GM21447 (cell line): Measurements from ENCODE around the gene ACOXL.

Source experiments
- ATAC-seq: cut with Tn5 transposase; IDR thresholded peaks from one replicate; pipeline ENCODE4 v1.9.1; 2021; ENCODE audit not compliant: unreplicated experiment

Gene ACOXL

DNA sequence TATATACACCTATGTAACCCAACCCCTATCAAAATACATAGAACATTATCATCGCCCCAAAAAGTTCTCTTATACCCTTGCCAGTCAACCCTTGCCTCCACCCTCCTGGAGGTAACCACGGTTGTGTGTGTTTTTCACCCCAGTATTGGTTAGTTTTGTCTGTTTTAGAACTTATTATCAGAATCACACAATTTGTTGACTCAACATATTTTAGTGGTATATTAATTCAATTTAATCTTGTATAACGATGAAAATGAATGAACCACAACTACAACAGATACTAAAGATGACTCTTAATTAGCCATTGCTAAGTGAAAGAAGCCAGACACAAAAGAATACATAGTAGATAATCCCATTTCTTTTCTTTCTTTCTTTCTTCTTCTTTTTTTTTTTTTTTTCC, 19.3 kb downstream of the ACOXL start:
- ATAC-seq: no peak

DNA sequence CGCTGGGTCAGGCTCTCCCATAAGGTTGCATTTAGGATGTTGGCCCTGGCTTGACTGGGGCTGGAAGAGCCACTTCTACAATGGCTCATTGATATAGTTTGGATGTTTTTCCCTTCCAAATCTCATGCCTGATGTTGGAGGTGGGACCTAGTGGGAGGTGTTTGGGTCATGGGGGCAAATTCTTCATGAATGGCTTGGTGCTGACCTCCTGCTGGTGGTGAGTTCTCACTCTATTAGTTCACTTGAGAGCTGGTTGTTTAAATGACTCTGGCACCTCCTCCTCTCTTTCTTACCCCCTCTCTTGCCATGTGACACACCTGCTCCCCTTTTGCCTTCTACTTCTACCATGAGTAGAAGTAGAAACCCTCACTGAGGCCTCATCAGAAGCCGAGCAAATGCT, 20.5 kb downstream of the ACOXL start:
- ATAC-seq: no peak

DNA sequence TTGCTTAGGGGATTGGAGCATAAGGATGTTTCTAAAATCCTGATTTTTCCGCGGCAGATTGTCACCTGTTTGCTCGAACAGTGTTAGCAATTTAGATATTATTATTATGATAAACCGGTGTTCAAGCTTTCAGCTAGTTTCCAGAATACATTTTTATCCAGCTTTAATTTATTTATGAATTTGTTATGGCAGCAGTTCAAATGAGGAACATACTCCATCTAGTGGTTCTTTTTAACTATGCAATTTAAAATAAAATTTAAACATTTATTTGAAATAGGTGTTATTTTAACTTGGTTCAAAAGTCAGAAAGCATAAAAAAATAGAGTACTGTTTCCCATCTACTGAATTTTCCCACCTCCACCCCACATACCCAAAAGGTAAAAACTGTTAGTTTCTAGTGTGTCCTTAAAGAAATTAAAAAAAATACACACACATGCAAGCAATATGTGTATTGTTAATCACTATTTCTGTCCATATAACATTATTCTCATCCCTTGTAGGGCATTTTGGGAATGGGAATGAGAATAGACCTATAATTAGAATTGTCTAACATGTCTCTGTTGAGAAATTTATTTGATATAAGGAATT, 23.2 kb downstream of the ACOXL start:
- no peak for ATAC-seq

DNA sequence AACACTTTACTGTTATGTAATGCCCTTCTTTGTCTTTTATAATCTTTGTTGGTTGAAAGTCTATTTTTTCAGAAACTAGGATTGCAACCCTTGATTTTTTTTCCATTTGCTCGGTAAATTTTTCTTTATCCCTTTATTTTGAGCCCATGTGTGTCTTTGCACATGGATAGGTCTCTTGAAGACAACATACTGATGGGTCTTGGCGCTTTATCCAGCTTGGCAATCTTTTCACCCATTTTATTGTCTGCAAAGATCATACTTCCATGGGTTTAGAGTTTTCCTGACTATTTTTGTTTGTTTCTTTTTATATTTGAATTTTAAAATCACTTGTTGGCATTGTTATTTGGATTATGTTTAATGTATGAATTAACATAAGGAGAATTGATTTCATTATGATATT, 27.0 kb downstream of the ACOXL start:
- no peak for ATAC-seq

DNA sequence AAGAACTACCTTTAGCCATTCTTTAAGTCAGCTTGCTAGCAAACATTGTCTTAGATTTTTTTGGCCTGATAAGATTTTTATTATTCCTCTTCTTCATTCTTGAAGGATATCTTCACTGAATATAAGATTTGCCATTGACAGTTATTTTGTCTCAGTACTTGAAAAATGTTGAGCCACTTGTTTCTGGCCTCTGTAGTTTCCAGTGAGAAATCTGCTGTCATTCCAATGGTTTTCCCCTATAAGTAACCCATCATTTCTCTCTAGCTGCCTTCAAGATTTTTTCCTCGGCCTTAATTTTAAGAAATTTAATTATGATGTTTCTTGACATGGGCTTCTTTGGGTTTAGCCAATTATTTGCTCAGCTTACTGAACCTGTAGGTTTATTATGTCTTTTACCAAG, 32.6 kb downstream of the ACOXL start:
- ATAC-seq: no peak

DNA sequence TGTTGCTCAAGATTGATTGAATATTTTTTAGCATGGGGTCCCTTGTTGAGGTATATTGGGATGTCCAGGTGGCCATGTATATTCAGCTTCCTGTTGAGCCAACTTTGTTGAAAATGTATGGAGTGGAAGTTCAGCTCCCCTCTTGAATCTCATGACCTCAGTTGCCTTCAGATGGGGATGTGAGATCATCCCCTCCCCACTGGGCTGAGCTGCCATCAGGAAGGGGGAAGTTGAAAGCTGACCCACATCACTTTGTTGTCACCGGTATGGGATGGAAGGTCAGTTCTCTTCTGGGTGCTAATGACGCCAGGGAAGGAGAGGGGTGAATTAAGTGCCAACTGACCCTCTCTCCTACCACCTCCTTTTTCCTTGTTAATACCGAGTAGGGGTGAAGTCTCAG, 33.9 kb downstream of the ACOXL start:
- no peak for ATAC-seq

DNA sequence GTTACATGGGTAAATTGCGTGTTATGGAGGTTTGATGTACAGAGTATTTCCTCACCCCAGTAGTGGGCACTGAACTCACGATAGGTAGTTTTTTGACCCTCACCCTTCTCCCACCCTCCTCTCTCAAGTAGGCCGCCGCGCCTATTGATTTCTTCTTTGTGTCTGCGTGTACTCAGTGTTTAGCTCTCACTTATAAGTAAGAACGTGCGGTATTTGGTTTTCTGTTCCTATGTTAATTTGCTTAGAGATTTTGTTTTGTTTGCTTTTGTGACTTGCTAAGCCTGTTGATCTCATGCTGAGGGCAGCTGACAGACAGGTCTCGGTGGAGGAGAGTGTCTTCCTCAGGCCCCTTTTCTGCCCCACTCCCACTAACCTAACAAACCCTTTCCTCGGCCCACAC, 36.2 kb downstream of the ACOXL start:
- no peak for ATAC-seq

DNA sequence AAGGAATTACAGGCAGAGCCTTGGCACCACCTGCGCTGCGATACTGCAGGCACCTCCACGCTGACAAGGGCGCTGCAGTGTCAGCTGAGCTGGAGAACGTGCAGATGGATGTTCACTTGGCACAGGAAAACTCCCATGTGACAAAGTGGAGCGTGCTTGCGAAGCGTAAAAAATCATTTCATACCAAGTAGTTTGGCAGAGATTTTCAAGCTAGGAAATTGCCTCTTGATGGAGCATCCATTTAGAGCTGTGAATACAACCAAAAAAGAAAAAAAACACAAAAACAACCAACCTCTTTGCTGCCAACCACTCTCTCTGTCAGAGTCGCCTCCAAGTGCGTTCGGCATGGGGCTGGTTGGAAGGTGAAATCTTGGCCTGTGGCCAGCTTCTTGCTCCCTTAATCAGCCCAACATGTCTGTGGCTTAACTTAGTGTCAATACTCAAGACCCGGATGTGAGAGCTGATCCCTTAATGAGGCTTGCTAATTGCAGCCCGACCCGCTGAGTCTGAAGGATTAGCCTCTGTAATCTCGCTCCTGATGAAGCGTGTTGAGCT, 38.1 kb downstream of the ACOXL start:
- no peak for ATAC-seq

DNA sequence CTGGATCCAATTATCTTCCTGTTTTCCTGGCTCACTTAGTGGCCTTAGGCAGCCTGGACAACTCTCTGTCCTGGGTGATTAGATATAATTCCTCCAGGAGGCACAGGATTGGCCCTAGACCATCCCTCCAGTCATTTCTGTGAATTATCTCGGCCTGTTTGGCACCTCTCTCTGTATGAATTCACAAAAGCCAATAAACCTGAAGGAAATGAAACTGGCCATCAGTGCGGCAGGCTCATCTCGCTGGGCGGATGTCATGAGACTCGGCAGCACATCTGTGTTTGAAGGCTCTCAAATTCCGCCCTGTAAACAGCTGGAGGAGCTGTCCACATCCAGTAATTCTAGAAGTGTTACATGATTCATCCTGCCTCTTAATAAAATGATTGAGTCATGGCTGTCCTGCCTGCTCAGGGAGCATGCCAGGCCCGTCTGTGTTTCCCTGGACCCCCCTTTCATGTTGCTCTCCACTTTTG, 38.6 kb downstream of the ACOXL start:
- no peak for ATAC-seq

DNA sequence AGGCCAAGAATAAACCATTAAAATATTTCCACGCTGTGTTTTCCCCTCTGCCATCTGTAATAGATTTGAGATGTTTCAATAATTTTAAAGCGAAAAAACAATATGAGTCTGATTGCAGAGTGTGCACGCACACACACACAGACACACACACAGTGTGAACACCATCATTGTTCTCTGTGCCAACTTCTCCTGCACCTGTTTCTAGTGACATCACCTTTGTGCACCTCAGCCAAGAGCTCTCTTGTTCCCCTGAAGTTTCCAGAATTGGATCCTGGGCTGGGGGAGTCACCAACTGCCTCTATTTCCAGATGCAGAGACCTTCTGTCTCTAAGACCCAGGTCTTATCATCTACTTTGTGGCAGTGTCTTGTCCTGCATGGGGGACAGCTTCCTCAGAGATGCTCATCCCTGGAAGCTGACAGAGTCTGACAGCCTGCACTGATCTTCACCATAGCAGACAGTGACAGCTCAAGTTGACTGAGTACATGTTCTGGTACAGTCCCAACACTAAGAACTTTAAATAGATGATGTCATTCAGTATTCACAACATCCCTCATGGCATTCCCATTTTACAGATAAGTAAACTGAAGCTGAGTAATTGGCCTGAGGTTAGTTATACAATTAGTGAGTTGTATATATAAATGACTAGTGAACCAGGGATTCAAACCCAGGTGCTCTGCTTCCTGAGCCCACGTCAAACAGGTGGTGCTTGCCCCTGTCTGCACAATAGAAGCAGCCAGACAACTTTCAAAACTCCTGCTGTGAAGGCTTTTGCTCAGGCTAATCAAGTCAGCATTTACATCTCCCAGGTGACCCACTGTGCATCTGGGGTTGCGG, 39.4 kb downstream of the ACOXL start:
- no peak for ATAC-seq

DNA sequence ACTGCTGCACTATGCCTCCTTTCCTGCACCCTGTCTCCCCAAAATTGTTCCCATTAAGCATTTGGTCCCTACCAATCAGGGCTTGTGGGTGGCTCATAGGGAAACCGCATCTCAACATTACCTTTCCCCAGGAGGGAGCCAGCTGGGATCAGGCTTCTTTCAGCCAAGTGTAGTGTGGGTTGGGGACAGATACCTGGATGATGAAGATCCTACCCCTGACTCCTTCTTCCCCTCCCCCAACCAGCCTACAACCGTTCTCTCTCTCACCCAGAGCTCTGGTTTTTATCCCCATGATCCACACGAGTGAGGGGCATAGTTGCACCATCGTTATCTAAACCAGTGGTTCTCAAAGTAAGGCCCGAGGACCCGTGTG, 40.0 kb downstream of the ACOXL start:
- ATAC-seq: no peak

DNA sequence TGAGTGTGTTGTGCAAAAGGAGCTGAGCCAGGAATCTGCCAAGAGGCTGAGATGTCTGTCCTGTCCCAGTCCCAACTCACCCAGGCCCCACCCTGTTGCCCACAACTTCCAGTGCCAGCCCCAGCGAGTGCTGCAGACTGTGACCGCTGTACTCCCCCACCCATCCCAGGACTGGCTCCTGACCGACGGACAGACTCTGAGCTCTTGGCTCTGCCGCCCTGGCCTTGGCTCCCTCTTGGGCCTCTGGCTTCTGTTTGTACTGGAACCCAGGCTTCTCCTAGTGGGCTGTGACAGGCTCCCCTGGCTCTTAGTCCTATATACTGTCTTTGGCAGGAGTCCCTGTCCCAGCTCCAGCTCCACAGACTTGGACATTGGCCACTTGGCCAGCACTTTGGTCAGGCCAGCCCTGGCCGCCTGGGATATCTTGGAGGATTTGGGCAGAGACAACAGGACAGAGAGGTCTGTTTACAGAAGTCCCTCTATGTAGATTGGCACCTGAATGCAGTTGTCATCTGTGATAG, 41.1 kb downstream of the ACOXL start:
- ATAC-seq: no peak

DNA sequence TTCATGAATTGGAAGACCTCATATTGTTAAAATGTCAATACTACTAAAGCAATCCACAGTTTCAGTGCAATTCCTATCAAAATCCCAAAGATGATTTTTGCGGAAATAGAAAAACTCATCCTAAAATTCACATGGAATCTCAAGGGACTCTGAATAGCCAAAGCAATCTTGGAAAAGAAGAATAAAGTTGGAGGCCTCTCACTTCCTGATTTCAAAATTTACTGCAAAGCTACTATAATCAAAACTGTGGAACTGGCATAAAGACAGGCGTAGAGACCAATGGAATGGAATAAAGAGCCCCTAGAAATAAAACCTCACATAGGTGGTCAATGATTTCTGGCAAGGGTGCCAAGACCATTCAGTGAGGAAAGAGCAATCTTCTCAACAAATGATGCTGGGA, 42.3 kb downstream of the ACOXL start:
- ATAC-seq: no peak

DNA sequence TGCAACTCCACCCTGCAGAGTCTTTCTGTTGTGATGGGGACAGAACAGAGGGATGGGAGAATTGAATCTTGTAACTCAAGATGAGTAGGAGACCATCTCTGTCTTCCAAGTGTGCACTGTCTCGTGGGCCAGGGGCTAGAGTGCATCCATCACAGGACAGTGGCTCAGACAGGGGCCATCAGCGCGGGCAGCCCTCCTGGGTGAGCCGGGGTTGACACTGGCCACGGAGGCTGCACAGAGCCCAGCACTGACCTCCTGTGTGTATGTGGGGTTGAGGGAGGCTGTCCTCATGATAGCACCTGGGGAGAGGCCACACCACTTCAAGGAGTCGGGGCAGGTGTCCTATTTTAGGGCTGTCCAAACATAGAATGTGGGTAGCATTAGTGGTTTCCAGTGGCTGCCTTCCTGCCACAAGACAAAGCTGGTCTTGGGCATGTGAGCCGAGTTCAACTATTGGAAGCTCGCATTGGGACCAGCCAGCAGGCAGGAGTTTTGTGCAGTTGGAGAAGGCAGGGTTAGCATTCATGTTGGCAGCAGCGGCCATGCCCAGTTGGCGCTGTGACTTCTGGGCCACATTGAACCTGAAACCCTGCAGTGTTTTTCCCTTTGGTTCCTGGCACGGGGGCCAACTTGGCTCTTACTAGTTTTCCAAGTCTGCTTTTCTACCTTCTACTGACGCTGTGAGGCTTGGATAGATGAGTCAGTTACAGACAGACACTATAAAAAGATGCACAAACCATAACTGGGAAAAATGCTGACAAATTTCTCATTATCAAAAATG, 45.3 kb downstream of the ACOXL start:
- ATAC-seq: no peak

DNA sequence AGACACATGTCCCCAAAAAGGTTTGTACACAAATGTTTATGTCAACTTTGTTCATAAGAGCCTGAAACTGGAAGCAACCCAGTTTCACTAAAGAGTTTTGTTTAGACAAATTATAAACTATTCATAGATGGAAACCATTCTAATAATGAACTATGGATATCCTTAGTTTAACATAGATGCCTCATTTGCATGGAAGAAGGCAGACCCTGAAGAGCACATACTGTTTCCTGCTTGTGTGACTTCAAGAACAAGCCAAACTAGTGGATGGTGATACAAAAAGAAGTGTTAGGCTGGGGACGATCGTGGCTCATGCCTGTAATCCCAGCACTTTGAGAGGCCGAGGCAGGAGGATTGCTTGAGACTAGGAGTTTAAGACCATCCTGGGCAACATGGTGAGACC, 48.1 kb downstream of the ACOXL start:
- peak; percentile 65 for ATAC-seq

DNA sequence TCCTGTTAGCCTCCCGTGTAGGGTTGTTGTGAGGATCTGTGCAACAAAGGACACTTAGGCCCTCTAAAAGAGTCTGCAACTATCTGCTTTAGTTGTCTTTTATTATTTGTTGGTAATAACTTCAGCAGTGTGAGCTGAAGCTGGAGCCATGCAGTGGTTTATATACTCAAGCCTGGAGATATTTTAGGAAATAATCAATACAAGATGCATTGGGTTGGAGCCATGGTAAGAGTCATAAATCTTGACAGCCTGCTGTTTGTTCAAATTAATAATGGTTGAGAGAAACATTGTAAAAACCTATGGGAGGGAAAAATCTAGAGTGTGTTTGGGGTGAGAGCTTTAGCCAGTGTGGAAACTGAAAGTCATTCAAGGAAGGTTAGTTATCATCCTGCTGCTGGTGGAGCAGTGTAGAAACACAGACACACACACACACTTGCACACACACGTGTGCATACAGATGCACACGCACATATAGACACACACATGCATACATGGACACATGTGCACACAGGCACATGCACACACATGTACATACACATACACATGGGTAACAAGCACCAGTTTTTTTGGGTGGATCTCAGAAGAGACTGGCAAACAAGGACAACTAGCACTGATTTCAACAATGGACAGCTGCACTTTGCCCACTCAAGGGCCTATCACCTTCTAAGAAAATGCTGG, 51.0 kb downstream of the ACOXL start:
- no peak for ATAC-seq

DNA sequence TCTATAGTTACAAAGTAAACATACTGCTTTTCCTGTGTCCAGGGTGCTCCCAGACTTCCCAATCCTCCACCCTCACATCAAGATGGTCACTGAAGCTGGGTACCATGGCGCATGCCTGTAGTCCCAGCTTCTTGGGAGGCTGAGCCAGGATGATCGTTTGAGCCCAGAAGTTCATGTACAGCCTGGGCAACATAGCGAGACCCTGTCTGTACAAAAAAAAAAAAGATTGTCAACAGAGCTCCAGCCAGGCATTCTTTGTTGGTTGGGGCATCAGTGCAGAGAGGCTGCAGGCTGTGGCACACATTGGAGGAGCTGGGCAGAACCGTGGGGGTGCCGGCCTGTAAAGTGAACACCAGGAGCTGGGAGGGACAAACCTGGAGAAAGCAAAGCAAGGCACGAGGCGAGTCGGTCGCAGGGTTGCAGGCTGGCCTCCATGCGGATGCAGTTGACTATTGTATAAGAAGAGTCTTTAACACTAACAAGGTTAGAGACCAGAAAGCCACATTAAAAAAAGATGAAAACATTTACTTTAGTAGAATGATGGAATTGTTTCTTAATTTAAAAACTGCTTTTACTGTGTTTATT, 51.8 kb downstream of the ACOXL start:
- no peak for ATAC-seq

DNA sequence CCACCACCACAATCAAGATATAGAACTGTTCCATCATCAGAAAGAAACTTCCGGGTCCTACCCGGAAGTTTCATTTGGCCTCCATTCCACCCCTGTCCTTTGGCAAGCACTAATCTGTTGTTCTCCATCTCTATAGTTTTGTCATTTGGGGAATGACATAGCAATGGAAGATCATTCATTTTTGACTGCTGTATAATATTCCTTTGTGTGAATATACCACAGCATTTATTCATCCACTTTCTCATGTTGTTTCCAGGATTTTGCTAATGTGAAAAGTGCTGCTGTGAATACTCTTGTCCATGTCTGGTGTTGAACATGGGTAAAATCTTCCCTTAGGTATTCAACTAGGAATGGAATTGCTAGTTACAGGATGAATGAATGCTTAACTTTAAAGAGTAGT, 53.1 kb downstream of the ACOXL start:
- no peak for ATAC-seq

DNA sequence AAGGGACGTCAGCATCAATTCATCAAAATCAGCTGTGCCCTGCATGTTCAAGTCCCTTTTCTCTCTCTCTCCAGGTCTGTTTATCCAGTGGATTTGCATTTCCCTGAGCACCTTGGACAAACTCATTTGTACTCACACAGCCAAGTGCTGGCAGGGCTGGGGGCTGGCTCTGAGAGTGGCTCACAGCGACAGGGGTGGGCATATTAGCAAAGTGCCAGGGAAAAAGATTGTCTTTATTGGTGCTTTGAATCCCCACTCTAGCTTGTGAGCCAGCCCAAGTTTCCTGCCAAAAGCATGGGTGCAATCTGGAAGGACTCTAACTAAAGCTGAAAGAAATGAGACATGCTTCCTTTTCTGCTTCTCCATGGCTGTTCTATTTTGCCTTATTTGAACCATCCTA, 56.6 kb downstream of the ACOXL start:
- no peak for ATAC-seq

DNA sequence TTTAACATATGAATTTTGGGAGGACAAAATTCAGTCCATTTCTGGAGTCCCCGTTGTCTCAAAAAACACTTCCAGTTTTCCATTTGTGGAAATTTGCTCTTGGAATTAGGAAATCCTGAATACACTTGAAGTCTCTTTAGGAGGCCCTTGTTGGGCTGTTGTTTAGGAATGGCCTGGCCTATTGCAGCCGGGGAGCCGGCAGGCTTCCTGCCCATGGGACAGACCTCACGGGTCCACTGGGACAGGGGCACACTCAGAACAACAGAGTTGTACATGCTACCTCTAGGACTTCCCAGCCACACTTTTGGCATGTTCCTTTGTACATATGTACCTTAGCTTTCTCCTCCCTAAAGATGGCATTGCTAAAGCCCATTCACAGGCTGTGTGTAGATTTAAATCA, 57.3 kb downstream of the ACOXL start:
- no peak for ATAC-seq

DNA sequence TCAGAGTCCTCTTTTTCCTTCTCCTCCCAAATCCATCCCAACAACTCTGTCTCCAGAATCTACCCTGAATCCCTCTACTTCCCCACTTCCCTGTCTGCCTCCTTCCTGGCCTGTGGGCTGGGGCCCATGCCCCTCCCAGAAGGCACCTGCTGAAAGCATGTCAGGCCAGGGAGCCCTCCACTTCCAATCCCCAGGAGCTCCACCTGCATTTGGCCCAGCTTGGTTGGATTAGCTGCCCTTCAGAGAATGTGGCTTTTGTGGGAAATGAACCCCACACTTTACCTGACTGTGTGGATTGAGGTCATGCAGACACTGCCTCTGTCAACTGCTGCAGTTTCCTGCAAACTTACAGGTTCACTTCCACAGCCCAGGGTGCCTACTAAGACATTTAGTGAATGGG, 58.5 kb downstream of the ACOXL start:
- no peak for ATAC-seq
